HG03378 (cell line): ENCODE measurements around the gene NEBL.

Experiments used
- ATAC-seq: cut with Tn5 transposase; IDR thresholded peaks from one replicate; pipeline ENCODE4 v1.9.1; 2021; ENCODE audit warnings: mild to moderate bottlenecking, moderate library complexity; ENCODE audit not compliant: unreplicated experiment

Gene NEBL

DNA sequence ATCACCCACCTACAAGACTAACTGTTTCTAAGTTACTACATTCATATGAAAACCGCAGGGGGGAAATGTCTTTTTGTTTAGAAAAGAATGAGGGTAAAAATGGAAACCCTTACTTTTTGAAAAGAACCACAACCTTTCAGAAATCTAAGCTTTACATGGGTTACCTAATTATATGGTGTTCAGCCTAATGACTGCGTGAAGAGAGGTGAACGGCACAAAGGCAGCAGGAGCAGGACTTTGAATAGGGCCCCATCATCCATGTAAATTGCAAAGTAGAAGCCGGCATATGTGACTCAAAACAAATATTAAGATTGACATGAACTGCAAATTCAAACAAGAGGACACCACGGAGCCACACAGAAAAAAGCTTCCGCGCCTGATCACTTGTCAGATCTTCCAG, 25.1 kb downstream of the NEBL start:
- ATAC-seq = no peak

DNA sequence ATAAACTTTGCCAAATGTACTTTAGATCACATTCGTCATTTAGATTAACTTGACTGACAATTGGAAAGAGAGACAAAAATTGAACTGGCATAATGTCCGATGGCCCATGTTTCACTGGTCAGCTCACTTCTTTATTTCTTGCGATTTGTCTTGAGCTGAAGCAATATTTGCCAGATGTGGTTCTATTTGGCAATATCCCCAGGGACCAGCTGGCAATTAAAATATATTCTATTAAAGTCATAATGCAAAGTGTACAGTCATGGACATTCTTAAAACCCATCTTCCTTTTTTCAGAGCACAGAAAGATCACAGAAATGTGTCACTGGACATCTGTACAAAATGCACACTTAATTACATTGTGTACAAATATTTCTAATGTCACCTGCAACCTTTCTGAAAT, 26.3 kb downstream of the NEBL start:
- no peak for ATAC-seq

DNA sequence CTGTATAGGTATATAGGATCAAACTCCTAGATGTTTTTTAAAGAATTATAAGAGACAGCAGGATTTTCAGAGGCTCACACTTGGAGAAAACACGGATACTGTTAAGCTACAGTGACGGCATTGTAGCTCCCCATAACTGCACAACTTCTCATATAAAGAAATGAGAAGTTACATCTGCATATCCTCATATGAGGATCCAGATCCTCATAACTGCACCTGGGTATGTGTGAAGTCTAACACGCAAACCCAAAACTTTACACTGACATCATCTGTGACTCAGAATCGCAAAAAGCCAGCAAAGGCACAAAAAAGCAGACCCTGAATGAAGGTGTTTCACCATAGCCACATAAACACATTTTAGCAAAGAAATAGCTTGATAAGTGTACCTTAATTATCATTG, 34.1 kb downstream of the NEBL start:
- no peak for ATAC-seq

DNA sequence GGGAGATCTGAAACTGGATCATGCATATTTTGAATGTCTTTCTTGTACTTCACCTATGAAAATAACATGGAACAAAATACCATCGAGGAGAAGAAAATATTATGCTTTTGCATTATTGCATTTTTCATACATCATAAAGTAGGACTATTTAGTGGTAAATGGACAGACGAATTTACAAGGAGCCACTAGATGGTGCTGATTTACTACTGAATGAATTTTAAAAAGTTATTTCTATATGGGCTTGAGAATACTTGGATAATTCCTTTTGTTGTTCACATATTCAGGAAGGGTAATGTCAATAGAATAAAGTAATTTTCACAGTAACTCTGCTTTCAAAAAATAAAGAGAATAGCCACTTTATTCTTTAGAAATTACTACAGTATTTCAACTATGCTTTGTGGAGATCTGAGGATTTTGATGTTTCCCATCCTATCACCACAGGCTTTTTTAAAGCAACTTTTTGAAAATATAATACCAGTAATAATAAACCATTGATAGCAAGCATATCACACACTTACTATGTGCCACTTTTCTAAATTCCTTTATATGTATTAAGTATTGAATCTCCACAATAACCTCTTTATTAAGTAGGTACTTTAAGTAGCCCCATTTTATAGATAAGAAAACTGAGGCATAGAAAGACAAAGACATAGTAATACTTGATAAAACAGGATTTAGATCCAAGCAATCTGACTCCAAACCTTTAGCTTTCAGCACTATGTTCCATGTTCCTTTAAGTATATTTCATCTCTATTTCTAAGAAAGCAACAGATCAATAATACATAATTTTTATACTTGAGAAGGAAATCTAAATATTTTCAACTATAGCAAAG, 38.6 kb downstream of the NEBL start:
- no peak for ATAC-seq

DNA sequence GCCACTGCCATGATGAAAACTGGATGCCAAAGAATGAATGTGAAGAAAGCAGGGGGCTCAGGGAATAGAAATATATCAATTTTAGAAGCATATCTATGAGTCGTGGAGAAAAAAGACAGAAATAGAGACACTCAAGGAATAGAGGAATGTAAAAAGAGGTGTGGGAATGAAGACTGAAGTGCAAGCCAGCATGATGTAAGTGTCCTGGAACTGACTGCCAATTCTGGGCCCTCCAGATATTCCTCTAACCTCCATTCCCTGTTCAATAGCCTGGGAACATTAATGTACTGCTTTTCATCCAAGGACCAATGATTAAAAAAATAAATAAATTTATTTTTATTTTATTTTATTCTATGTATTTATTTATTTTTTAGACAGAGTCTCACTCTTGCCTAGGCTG, 40.6 kb downstream of the NEBL start:
- ATAC-seq = no peak

DNA sequence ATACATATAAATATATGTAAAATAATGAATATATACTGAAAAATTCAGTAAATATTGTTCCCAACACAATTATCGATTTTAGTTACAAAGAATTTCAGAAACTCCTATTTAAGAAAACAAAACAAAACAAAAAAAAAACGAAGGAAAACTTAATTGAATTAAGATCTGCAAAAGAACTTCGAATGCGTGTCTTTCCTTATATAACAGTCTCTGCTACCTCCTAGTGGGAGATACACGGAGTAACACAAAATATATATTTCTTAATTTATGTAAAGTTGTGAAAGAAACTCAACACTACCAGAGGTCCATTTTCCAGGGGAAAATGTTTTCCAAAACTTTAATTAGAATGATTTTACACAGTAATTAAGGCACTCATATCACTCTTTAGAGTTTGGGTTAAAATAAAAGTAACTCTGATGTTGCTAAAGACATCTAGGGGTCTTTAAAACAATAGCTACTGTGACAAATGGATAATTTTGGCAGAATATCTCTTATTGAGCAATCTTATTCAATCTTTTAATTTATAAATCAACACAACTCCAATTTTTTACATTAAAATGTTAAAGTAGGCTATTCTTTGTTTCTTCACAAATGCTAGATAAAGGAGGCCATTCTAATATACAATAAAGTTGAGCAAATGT, 41.6 kb downstream of the NEBL start:
- no peak for ATAC-seq

DNA sequence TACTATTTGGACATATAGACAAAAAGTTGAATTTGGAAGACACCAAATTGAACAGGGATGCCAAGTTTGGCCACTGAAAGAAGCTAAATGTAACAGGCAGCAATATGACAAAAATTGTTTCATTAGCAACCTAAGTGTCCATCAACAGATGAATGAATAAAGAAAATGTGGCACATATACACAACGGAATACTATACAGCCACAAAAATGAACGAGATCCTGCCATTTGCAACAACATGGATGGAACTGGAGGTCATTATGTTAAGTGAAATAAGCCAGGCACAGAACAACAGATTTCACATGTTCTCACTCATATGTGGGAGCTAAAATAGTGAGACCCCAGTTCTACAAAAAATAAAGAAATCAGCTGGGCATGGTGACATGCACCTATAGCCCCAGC, 43.8 kb downstream of the NEBL start:
- no peak for ATAC-seq

DNA sequence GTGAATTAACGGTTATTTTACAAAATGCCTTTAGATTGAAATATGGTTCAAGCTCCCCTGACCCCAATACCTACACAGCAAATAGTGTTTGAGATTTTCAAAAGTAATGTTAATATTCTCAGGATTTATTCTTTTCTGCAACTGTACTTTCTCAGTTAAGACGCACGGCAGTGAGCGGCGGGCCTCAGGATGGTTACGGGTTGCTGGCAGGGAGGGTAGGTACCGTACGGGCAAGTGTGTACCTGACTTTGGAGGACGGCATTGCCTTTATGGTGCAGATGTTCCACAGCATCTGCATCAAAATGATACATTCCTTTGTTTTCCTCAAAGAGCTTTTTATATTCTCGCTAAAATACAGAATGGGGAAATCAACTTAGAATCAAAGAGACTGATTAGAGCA, 44.8 kb downstream of the NEBL start:
- ATAC-seq = no peak

DNA sequence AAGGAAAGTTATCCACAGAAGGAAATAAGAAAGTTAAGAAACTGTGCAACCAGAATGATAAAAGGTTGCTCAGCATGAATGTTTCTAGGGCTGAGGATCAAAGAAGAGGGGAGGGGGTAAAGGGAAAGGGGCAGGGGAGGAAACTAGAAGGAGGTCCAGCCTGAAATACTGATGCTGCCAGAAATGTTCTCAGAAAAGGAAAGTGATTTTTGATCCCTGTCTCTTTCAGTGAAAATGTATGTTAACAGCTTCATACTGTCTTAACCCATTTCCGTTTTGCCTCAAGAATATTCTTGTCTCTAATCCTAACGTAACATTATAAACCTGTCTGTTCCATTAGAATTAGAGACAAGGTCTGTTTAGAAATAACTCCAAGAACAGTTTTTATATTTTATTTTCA, 49.6 kb downstream of the NEBL start:
- ATAC-seq = no peak

DNA sequence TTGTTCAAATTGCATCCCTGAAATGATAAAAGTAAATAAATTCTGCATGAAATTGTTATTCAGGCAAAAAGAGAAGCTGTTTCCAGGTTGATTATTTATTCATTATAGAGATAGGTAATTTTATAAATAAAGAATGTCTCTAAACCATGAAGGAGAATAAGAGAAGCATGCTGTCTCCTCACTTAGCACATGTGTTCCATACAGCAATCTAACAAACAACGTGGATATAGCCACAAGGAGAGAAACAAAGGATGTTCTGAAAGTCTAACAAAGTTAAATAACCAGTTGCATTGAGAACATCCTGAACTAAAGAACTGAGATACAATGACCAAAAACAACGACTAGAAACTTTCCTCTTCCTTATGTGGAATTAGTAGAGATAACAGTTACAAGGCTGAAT, 50.8 kb downstream of the NEBL start:
- ATAC-seq = no peak

DNA sequence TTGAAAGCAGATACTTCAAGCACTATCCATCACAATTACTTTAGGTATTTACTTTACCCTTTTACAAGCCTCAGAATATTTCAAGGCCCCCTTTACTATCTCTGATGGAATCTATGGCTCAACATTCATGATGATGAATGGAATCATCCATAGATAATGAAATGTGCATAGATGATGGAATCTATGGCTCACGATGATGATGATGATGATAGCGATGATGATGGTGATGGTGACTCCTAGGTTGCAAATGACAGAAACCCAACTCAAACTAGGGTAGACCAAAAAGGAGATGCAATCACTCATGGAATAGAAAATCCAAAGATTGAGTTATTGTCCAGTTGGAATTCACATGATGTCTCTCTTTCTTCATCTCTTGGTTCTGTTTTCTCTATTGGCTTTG, 55.7 kb downstream of the NEBL start:
- no peak for ATAC-seq

DNA sequence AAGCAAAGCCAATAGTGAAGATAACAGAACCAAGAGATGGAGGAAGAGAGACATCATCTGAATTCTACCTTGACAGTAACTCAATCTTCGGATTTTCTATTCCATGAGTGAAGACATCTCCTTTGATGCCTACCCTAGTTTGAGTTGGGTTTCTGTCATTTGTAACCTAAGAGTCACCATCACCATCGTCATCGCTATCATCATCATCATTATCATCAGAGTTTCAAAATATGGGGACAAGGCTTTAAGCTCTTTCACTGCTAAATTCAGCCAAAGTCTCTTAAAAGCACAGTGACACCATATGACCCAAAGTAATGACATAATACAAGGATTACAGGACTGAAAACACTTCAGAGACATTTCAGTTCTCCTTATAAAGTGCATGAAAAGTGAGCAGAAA, 57.2 kb downstream of the NEBL start:
- ATAC-seq = no peak

DNA sequence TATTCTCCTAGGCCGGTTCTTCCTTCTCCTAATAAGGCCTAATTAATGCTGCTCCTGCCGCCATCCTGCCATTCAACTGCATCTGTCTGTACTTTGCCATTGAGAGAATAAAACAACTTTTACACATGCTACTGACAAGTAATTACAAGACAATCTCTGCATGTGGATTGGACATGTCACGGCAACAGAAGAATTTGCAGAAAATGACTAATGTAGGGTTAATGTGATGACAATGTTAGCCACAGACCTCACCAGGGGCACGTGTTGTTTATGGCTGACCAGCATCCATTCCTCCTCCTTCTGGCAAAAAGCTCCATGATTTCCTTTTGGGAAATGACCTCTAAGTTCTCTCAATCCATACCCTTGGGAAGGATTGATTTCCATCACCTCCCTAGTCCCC, 58.0 kb downstream of the NEBL start:
- no peak for ATAC-seq

DNA sequence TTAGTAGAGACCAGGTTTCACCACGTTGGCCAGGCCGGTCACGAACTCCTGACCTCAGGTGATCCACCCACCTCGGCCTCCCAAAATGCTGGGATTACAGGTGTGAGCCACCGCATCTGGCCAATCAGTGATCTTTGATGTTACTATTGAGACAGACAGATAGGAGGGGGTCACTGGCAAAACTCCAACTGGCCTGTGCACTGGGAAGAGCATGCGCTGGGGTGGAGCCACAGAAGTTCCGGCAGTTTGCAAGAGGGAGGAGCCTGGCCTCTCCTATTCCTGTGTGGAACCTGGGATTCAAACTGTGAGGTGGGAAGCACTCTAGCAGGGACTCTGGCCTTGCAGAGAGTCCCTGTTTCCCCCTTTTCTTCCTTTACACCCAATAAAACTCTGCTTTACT, 60.7 kb downstream of the NEBL start:
- ATAC-seq = no peak

DNA sequence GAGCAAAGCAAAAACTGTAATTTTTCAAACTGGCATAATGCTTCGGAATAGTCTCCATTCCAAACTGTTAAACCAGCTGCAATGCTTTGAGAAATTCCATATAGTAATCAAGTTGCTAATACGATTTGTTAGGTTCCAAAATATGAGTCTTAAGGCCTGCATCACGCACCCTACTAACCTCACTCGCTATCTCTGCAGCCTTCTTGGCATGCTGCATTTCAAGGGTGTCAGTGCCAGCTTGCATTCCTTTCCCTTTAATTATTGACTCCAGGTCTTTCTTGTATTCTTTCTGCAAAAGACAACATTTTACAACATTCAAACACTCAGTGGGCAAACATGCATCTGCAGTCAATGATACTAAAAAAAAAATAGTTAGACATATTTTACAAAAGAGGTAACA, 61.8 kb downstream of the NEBL start:
- no peak for ATAC-seq

DNA sequence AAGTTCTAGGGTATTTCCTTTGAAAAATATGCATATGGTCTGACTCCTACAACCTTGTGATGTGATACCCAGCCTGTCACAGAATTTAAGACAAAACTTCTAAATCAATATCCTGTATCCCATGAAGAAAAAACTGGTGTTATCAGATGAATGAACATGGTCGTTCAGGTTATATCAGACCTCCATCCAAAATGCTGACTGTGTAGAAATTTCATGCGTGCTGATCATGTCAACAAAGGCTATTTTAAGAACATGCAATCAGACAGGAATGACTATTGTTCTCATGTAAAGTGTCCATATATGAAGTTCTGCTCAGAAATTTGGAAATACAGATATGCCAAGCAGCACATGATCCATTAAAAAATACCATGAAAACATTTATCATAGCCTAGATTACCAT, 62.3 kb downstream of the NEBL start:
- no peak for ATAC-seq

DNA sequence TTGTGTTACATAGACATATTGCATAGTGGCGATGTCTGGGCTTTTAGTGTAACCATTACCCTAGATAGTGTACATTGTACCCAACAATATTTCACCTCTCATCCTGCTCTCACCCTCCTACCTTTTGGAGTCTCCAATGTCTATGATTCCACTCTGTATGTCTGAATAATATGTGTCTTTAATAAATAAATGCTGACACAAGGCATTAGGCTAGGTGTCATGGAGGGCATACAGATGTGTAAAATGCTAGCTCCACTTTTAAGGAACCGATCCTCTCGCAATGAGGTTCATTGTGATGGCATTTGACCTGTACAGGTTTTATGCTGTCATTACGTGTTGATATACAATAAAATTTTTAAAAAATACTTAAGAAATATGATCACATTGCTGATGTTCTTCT, 74.3 kb downstream of the NEBL start:
- ATAC-seq = no peak

DNA sequence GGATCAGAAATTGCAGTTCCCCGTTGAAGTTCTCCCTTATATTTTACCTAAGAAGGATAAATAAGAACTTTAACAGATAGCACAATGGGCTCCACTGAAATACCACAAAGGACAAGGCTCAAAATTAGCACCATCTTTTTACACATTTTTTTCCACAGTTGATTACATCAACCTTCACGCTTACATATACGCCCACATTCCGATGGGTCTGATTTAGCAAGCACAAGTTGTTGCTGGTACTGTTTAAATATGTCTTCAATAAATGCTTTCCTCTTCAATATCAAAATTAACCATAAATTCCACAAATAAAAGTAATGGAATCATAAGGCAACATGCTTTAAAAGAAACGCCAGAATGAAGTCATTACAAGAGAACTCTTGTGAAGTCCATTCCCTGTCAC, 79.5 kb downstream of the NEBL start:
- no peak for ATAC-seq

DNA sequence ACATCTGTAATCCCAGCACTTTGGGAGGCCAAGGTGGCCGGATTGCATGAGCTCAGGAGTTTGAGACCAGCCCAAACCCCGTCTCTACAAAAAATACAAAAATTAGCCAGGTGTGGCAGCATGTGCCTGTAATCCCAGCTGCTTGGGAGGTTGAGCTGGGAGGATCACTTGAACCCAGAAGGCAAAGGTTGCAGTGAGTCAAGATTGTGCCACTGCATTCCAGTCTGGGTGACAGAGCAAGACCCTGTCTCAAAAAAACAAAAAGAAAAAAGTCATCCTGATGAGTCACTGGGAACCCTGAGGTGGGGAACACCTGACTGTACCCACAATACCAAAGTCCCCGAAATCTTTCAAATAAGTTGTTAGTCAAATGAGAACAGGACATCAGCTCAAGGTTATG, 80.0 kb downstream of the NEBL start:
- no peak for ATAC-seq

DNA sequence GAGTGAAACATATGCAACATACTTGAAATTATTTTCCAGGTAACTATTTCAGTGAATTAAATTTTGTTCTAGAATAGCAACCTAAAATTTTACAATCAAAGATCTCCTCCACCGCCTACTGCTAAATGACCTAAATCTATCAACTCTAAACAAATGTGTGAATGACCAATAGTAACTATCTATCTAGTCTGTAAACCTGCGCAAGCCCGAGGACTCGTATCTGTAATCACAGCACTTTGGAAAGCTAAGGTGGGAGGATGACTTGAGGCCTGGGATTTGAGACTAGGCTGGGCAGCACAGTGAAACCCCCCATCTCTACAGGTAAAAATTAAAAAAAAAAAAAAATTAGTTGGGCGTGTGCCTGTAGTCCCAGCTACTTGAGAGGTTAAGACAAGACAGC, 83.0 kb downstream of the NEBL start:
- ATAC-seq = no peak

DNA sequence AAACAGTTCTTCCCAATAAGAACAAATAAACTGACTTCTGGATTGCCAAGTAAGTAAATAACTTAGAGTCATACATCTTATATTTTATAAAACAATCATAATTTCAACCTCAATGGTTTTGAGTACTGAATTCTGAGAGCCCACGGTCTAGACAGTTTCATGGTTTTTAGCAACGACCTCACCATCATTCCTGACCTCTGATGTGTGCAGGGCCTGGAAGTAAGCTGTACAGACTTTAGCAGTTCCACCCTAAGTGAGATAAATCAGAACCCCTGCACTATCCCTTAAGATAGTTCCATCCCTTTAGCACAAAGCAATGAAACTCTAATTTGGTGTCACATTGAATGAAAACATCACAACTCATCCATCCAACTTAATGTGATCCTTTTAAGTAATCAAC, 86.0 kb downstream of the NEBL start:
- ATAC-seq = no peak

DNA sequence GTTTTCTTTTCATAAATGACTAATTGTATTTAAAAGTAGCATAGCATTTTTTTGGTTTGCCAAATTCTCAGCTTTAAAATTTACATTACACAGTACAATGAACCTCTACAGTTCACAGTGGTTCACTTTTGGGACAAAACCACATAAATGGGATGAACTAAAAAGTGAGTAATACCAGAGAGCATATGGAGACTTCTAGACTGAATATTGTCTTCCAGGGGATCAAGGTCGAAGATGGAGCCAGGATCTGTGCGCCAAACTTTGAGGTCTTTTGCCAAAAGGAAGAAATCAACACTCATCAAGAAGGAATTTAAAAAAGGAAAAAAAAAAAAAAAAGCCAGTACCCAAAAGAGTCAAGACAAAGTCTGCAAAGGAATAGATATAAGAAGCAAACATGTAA, 87.5 kb downstream of the NEBL start:
- ATAC-seq = no peak

DNA sequence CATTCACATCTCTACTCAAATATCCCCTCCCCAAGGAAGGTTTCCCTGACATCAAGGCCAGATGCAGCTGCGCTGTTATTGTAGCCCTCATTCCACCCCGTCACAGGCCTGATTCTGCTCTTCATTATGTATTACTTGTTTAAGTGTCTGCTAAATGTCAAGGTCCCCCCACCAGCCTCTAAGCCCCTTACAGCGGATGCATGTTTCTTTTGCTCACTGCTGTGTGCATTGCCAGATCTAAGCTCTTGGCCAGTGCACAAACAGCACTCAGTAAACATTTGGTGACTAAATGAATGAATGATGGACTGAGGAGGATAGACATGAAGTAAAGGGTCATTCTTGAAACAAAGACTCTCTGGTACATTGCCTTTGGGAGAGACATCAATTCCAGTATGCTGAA, 90.6 kb downstream of the NEBL start:
- ATAC-seq = no peak
